Upper lobe of left lung (tissue), 4 donors: ENCODE data around the gene UCP3.

Experiments
- CTCF ChIP-seq, 6 experiments: fragments of 450-650 bp in 4 of 6; fragments of 200-600 bp in 2 of 6; sonication (generic) in 2 of 6; IDR thresholded peaks; one replicate each; pipeline ENCODE4 v1.5.1; 2016 to 2019; ENCODE audit warnings: antibody characterized with exemption in 6 of 6
- EP300 ChIP-seq, 4 donors: sonication (generic); formaldehyde crosslinking; IDR thresholded peaks; one replicate each; pipeline ENCODE4 v1.5.1; 2017; ENCODE audit warnings: antibody characterized with exemption in 4 of 4, control low read depth in 2 of 4
- POLR2A ChIP-seq, 4 donors: fragments of 450-650 bp; IDR thresholded peaks; one replicate each; pipeline ENCODE4 v1.5.1; 2016 to 2017; ENCODE audit warnings: antibody characterized with exemption in 4 of 4, mild to moderate bottlenecking in 2 of 4
- POLR2AphosphoS5 ChIP-seq, 2 donors: sonication (generic); formaldehyde crosslinking; IDR thresholded peaks; one replicate each; pipeline ENCODE4 v1.5.1; 2017; ENCODE audit warnings: antibody characterized with exemption in 2 of 2

GRCh38 chr11:73978576-73979086 lies 30.3 kb downstream of the UCP3 start:
- TF ChIP-seq CTCF (IDR thresholded peaks at IDR 0.05) (no peak), EP300 (IDR thresholded peaks at IDR 0.05) (no peak), POLR2A (IDR thresholded peaks at IDR 0.05) (no peak), POLR2AphosphoS5 (IDR thresholded peaks at IDR 0.05) (no peak)
